ENCODE data around the gene MAP3K10.

Gene MAP3K10

GRCh38 chr19:40238775-40239174 lies 47.5 kb downstream of the MAP3K10 start:
- no peak for TF ChIP-seq CTCF (IDR thresholded peaks at IDR 0.05)
- peaks cover 89% of the 10 kb centered on the region for H3K36me3 ChIP-seq
- H3K4me3 ChIP-seq (ENCODE audit: low read depth in 1 of 2, low read length in 1 of 2), result no peak overlapping the region

DNA sequence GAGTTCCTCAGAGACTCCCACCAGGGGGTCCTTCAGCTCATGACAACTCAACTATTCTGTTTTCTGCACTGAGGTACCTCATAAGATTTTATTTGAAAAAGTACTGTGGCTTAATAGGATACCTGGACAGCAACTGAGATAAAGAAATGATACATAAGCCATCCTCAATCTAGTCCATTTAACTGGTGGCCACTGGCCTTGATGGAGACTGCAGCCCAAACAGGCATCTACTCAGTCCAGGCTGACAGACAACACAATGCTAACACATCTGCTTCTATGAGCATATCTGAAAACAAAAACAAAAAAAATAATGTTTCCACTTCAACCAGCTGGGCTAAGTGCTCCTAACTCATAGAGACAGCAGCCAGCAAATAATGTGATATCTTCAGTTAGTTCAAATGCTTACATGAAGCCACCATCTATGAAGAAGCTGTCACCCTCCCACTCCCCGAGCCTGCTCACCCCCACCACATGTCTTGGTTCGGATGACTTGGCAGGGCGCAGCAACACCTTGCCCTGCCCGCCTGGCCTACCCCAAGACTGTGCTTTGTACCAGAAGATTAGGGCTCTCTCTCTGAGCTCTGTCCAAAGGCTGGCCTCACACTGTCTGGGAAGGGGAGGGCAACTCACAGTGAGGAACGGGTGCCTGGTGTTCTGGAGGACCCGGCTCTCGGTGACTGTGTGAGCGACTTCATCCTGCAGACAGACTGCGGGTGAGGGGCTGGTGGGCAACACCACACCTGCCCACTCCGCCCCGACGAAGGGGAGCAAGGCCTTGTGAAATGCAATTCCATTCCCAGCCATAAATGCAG lies 48.4 kb downstream of the MAP3K10 start:
- Histone ChIP-seq H3K36me3 (peaks cover 81% of the 10 kb centered on the region), H3K27ac (no peak overlapping the region), H3K4me1 (ENCODE audit: control insufficient read depth in 1 of 2, insufficient read depth in 1 of 2, low read depth in 1 of 2, low read length in 1 of 2) (no peaks in the 10 kb centered on the region), H3K27me3 (no peaks in the 10 kb centered on the region), H3K9me3 (no peaks in the 10 kb centered on the region), H3K4me3 (ENCODE audit: low read depth in 1 of 2, low read length in 1 of 2) (no peak overlapping the region)
- TF ChIP-seq CTCF (IDR thresholded peaks at IDR 0.05), result no peak

More at GRCh38 chr19:40238775-40239174, 47.5 kb downstream of the MAP3K10 start:
- no peaks in the 10 kb centered on the region for H3K27me3 ChIP-seq
- H3K27ac ChIP-seq, result no peak overlapping the region
- H3K4me1 ChIP-seq (ENCODE audit: control insufficient read depth in 1 of 2, insufficient read depth in 1 of 2, low read depth in 1 of 2, low read length in 1 of 2), result no peaks in the 10 kb centered on the region
- no peaks in the 10 kb centered on the region for H3K9me3 ChIP-seq

GRCh38 chr19:40240332-40240731 lies 49.1 kb downstream of the MAP3K10 start:
- TF ChIP-seq CTCF (IDR thresholded peaks at IDR 0.05), result no peak
- no peaks in the 10 kb centered on the region for H3K9me3 ChIP-seq
- no peak overlapping the region for H3K27ac ChIP-seq
- H3K4me3 ChIP-seq (ENCODE audit: low read depth in 1 of 2, low read length in 1 of 2), result no peak overlapping the region
- H3K36me3 ChIP-seq, result peaks cover 74% of the 10 kb centered on the region
- H3K4me1 ChIP-seq (ENCODE audit: control insufficient read depth in 1 of 2, insufficient read depth in 1 of 2, low read depth in 1 of 2, low read length in 1 of 2), result no peaks in the 10 kb centered on the region
- H3K27me3 ChIP-seq, result no peaks in the 10 kb centered on the region

DNA sequence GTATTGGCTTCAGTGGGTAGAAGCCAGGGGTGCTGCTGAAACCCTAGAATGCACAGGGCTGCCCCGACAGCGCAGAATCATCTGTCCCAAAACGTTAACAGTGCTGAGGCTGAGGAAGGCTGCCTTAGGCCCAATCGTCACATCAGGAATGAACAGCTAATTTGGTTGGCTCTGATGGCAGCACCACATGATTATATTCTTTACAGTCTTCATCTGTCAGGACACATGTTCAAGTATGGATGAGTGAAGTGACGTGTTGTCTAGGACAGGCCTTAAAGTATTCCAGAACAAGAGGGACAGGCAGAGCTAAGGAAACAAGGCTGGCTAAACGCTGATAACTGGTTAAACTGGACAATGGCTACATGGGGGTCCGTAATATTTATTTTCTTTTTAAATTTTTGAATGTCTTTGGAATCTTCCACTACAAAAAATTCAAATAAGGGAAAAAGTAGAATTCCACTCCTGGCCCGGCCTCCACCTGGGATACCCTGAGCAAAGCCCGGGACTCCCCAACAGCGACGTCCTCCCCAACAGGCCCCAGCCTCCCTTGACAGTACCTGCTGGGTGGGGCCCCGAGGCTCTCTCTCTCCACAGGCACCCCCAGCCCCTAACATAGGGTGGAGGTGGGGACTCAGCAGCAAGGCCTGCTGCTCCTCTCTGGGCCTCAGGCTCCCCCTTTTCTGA lies 50.0 kb downstream of the MAP3K10 start:
- Histone ChIP-seq H3K27me3 (no peaks in the 10 kb centered on the region), H3K4me3 (ENCODE audit: low read depth in 1 of 2, low read length in 1 of 2) (no peak overlapping the region), H3K4me1 (ENCODE audit: control insufficient read depth in 1 of 2, insufficient read depth in 1 of 2, low read depth in 1 of 2, low read length in 1 of 2) (no peaks in the 10 kb centered on the region), H3K36me3 (peaks cover 64% of the 10 kb centered on the region), H3K27ac (no peak overlapping the region), H3K9me3 (no peaks in the 10 kb centered on the region)
- TF ChIP-seq CTCF (IDR thresholded peaks at IDR 0.05), result no peak

DNA sequence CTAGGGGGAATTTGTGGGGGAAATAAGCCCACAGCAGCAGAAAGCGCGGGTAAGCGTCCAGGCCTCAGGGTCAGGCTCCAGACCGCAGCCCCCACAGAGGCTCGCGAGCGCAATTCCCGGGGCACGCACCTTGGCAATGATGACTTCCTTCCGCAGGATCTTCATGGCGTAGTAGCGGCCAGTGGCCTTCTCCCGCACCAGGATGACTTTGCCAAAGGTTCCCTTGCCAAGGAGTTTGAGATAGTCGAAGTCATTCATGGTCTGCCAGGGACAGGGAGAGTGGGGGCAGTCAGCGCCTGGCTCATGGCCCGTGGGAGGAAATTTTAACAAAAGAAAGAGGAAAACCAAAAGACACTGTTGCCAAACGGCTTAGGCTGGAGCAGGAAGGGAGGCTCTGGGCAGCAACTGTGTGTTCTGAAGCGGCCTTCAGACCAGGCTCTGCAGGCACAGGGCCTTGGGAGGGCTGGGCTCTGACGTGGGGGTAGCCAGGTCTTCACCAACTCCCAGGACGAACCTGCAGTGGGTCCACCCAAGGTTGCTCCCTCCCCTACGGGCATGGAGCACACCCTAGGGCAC lies 50.7 kb downstream of the MAP3K10 start:
- Histone ChIP-seq H3K36me3 (peaks cover 58% of the 10 kb centered on the region), H3K27ac (no peak overlapping the region), H3K9me3 (no peaks in the 10 kb centered on the region), H3K27me3 (no peaks in the 10 kb centered on the region), H3K4me3 (ENCODE audit: low read depth in 1 of 2, low read length in 1 of 2) (no peak overlapping the region), H3K4me1 (ENCODE audit: control insufficient read depth in 1 of 2, insufficient read depth in 1 of 2, low read depth in 1 of 2, low read length in 1 of 2) (no peaks in the 10 kb centered on the region)
- no peak for TF ChIP-seq CTCF (IDR thresholded peaks at IDR 0.05)

Data from neutrophil (primary cell).